AG09319 (cell line): ENCODE results near the gene ACY1.
A peak's percentile ranks its signal among the peaks of the same experiment; 100 is the strongest.

Experiments used
- DNase-seq: peaks from one replicate; pipeline ENCODE4 v3.0.0-alpha.2; 2010; ENCODE audit warnings: low read depth; ENCODE audit errors: extremely low read depth
- CTCF ChIP-seq: IDR thresholded peaks from 2 replicates; pipeline ENCODE4 v1.5.1; 2011; ENCODE audit warnings: low read depth, mild to moderate bottlenecking, inconsistent platforms, low read length, moderate library complexity

The ACY1 gene

GRCh38 chr3:51955893-51956770 is 27.2 kb upstream of the ACY1 start:
- TF ChIP-seq CTCF: peak; percentile 39
- DNase-seq: no peak

- no peak for TF ChIP-seq CTCF
Measured at GRCh38 chr3:51957520-51958205, 25.7 kb upstream of the ACY1 start.

GRCh38 chr3:51958603-51959521 is 24.5 kb upstream of the ACY1 start:
- no peak for DNase-seq
- no peak for TF ChIP-seq CTCF

More at GRCh38 chr3:51957520-51958205, 25.7 kb upstream of the ACY1 start:
- DNase-seq: no peak

GRCh38 chr3:51959651-51960050 is 23.7 kb upstream of the ACY1 start:
- no peak for TF ChIP-seq CTCF

GRCh38 chr3:51960386-51960785 is 22.9 kb upstream of the ACY1 start:
- TF ChIP-seq CTCF: no peak
- no peak for DNase-seq

More at GRCh38 chr3:51959651-51960050, 23.7 kb upstream of the ACY1 start:
- no peak for DNase-seq

GRCh38 chr3:51961011-51961410 is 22.3 kb upstream of the ACY1 start:
- no peak for TF ChIP-seq CTCF
- no peak for DNase-seq
